Raji (cell line): Measurements from ENCODE around the gene PLEKHA3.

ENCODE experiments used
- POLR2A ChIP-seq: IDR thresholded peaks from 2 replicates; pipeline ENCODE4 v1.6.1; 2011; ENCODE audit warnings: low read depth, low read length, control low read depth; ENCODE audit not compliant: insufficient read depth

Gene PLEKHA3

GRCh38 chr2:178480227-178481181 lies at the start of gene PLEKHA3:
TSS of gene PLEKHA3 (plus strand) at chr2:178480457. CDS start at chr2:178480870, 413 bp downstream.
- peak; percentile 51 for TF ChIP-seq POLR2A

DNA sequence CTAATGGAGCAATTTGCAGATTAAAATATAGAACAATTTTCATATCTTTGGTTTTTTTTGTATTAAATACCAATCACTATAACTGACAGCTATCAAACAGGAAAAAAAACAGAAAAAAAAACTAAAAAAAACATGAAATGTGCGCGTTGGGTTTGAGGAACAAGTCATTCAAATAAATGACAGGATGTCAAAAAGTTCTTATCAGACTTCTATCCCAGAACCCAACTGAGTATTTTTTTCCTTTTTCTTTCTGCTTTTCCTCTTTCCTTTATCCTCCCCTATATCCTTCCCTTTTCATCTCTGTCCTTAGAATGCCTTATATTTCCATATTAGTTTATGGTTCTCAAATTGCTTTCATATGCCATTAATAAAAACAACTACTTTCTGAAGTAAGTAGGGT lies 43.6 kb upstream of the PLEKHA3 start:
- TF ChIP-seq POLR2A = no peak

- TF ChIP-seq POLR2A = no peak
Observed at GRCh38 chr2:178441426-178441825, 38.8 kb upstream of the PLEKHA3 start.

GRCh38 chr2:178448968-178449661 lies 31.1 kb upstream of the PLEKHA3 start:
- no peak for TF ChIP-seq POLR2A

DNA sequence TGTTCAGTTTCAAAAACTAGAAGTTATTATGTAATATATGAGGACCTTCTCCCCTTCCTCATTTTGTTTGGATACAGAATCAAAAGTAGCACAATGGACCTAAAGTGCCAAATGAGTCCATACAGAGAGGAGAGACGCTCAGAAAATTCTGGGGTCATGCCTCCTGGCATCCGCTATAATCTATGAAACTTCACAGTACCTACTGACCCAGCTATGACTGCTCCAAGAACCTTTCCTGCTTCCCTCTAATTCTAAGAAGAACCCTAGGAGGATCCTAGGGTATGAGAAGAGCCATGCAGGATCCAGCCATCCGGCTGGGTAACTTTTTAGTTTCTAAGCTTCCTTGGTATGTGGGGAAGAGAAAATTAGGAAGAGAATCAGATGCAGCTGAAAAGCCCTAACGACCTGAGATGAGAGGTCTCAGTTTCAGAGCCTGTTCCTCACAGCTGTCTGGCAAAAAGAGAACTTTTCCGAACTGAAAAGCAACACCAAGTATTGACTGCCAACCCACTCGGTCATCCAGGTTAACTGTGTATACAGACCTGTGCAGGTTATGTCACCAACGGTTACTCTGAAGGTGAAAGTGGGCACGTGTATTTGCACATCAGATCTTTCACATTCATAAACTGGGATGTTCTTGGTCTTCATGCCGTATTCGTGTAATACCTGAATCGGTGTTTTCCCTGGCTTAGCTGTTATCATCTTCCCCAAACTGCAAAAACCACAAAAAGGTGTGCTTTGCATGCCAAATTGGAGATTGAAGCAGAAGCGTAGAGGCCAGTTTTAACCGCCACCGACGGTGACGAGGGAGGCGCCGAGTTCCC lies 30.3 kb upstream of the PLEKHA3 start:
- no peak for TF ChIP-seq POLR2A

DNA sequence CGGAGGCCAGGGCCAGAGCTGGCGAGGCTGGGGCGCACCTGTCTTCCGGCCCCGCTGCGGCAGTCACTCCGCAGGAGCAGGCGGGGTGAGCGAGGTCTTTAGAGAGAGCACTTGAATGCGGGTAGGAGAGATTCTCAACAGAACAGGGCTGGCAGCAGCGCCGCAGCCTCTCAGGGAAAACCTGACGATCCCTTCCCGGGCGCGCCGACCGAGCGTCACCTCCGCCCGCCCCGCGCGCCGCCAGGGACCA lies 29.8 kb upstream of the PLEKHA3 start:
- peak; percentile 51; the same call in 1 of the 2 replicates for TF ChIP-seq POLR2A

- peak; percentile 94 for TF ChIP-seq POLR2A
Observed at GRCh38 chr2:178450774-178451525, 29.3 kb upstream of the PLEKHA3 start, which contains the start of the genes PJVK and PRKRA. TSS of gene PJVK (plus strand) at chr2:178451378. CDS start at chr2:178453410, 2,032 bp downstream. TSS of gene PRKRA (minus strand) at chr2:178451175. CDS start at chr2:178451030, 145 bp downstream.

DNA sequence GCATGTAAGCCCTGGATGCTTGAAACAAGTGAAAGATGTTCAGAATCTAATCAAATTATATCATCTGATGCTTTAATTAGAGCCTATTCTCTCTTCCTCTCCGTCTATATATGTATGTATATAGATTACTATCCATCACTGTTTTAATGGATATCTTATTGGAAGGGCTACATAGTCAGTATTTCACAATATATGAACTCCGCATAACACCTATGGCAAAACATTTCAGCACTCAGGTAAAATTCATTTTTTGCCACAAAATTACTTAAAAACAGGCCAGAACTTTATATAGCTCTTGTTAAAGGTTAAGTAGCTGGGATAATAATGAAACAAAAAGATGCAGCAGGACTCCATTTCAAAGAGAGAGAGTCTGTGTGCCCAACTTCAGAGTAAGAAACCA lies 27.9 kb upstream of the PLEKHA3 start:
- no peak for TF ChIP-seq POLR2A

GRCh38 chr2:178452870-178453269 lies 27.4 kb upstream of the PLEKHA3 start:
- TF ChIP-seq POLR2A = no peak

DNA sequence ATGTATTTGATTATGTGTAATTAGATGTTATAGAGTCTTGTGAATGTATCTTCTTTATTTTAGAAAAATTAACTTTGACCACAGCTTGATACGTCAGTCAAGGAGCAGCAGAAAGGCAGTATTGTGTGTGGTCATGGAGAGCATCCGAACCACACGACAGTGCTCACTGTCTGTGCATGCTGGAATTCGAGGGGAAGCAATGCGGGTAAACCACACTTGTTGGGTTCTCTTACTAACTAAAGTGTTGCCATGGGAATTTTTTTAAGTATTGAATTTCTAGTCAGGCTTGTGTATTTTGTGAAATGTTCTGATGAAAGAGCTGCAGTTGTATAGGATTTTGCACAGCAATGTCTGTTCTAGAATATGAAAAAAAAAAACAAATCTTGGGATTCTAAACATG lies 24.3 kb upstream of the PLEKHA3 start:
- TF ChIP-seq POLR2A = no peak

DNA sequence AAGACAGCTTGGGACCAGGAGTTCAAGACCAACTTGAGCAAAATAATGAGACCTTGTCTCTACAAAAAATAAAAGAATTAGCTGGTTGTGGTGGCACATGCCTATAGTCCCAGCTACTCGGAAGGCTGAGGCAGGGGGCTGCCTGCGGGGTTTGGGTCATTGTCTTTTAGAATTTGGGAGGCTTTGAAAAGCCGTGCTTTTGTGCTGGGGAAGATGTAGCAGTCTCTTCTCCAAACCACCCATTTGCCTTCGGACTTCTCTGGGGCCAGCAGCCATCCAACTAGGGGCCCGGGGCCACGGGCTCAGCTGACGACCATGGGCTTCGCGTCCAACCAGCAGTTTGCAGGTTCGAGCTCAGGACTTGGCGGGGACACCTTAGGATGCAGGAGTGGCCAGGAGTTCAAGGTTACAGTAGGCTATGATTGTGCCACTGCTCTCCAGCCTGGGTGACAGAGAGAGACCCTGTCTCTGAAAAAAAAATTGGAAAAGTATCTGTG lies 22.8 kb upstream of the PLEKHA3 start:
- no peak for TF ChIP-seq POLR2A

DNA sequence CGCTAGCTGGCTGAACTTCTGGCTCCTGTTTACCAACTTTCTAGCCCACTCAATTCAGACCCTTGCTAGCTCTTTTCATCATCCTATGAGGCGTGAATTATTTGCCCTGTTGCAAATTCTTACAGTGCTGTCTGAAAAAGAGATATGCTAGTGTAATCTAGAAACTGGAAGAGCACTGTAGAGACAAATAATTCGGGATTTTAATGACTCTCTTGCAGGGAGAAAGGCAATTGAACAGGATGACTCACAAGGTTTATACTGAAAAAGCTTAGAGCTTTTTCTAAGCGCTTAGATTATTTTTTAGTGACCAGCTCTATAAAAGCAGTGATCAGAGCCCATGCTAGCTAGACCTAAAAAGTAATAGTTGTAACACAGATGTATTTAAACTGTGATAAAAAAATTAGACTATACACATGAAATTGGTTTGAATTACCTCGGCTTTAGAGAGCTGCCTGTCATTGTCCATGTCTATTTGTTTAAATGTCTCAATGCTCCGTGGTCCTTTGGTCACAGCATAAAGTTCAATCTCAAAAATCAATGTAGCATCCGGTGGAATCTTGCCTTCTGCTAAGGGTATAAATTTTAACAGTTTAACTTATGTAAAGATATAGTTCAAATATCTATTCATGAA lies 10.9 kb upstream of the PLEKHA3 start:
- TF ChIP-seq POLR2A = no peak

GRCh38 chr2:178473373-178473772 lies 6.9 kb upstream of the PLEKHA3 start:
- TF ChIP-seq POLR2A = no peak

- no peak for TF ChIP-seq POLR2A
Observed at GRCh38 chr2:178473931-178474330, 6.3 kb upstream of the PLEKHA3 start.
